Activated T-cell treated with anti-CD3 and anti-CD28 coated beads, Interleukin-2, amount 50 U/mL, for 4 hours (primary cell): ENCODE results near the gene ZNF326. TPM values are rescaled to one million over a fixed set of nuclear protein-coding genes. Genes with fewer than 3 reads are reported as not detected.
A peak's percentile ranks its signal among the peaks of the same experiment; 100 is the strongest.
"Not testable (repeated sequence)": the region's sequence is repeated elsewhere in the genome, so short reads cannot be mapped to it uniquely, and the experiment has no call there.

ENCODE experiments used
- ATAC-seq, 2 donors: fragments of 200-7000 bp; cut with Tn5 transposase; one replicate each; pipeline ENCODE4 v1.10.0; 2021
- DNase-seq: peaks from one replicate; pipeline ENCODE4 v3.0.0-alpha.2; 2020
- H3K27me3 Mint-ChIP-seq: one replicate; pipeline ENCODE4 v1.8.0; 2021; ENCODE audit warnings: low read depth, mixed read lengths
- H3K36me3 Mint-ChIP-seq: one replicate; pipeline ENCODE4 v1.8.0; 2022; ENCODE audit warnings: mixed read lengths; ENCODE audit not compliant: insufficient read depth
- H3K4me1 Mint-ChIP-seq: one replicate; pipeline ENCODE4 v1.8.0; 2021; ENCODE audit warnings: low read depth, mixed read lengths
- H3K4me3 Mint-ChIP-seq: one replicate; pipeline ENCODE4 v1.8.0; 2021; ENCODE audit warnings: mild to moderate bottlenecking, moderate library complexity, mixed read lengths
- H3K9me3 Mint-ChIP-seq: one replicate; pipeline ENCODE4 v1.8.0; 2021; ENCODE audit warnings: mixed read lengths
- total RNA-seq, 3 donors: library from RNA; stranded (reverse); gene quantifications; one replicate each; pipeline ENCODE4 v1.2.1, GENCODE V29; 2021

Gene ZNF326
- total RNA-seq, 3 donors from 2014 or later: 30.0 to 32.0 (median 31.2) TPM

- H3K9me3 Mint-ChIP-seq, ATAC-seq, H3K36me3 Mint-ChIP-seq, H3K4me1 Mint-ChIP-seq, DNase-seq, H3K4me3 Mint-ChIP-seq, H3K27me3 Mint-ChIP-seq: not testable (repeated sequence)
These were observed 12.1 kb upstream of the ZNF326 start for GRCh38 chr1:89982846-89983245.

GRCh38 chr1:89984564-89985116 is 10.3 kb upstream of the ZNF326 start:
- DNase-seq, H3K4me3 Mint-ChIP-seq, H3K4me1 Mint-ChIP-seq, H3K9me3 Mint-ChIP-seq, H3K36me3 Mint-ChIP-seq, ATAC-seq, H3K27me3 Mint-ChIP-seq: not testable (repeated sequence)

- DNase-seq (no peak), ATAC-seq (no peak)
- H3K27me3 Mint-ChIP-seq: no peaks in the 10 kb centered on the region
- H3K4me3 Mint-ChIP-seq: no peak overlapping the region
- H3K4me1 Mint-ChIP-seq: no peaks in the 10 kb centered on the region
- no peaks in the 10 kb centered on the region for H3K36me3 Mint-ChIP-seq
- no peaks in the 10 kb centered on the region for H3K9me3 Mint-ChIP-seq
These were observed 8.9 kb upstream of the ZNF326 start for GRCh38 chr1:89986020-89986419.

- H3K9me3 Mint-ChIP-seq: no peaks in the 10 kb centered on the region
- peaks cover 2% of the 10 kb centered on the region for H3K4me1 Mint-ChIP-seq
- peak; percentile 46 for DNase-seq
- no peaks in the 10 kb centered on the region for H3K36me3 Mint-ChIP-seq
- ATAC-seq: peak; percentile 85 to 88
- no peak overlapping the region for H3K4me3 Mint-ChIP-seq
- no peaks in the 10 kb centered on the region for H3K27me3 Mint-ChIP-seq
These were observed 7.6 kb upstream of the ZNF326 start for GRCh38 chr1:89987159-89987819.

- Mint-ChIP-seq H3K36me3 (no peaks in the 10 kb centered on the region), H3K4me1 (peaks cover 3% of the 10 kb centered on the region), H3K4me3 (no peak overlapping the region), H3K27me3 (no peaks in the 10 kb centered on the region), H3K9me3 (no peaks in the 10 kb centered on the region)
- ATAC-seq: no peak
- DNase-seq: no peak
These were observed 5.8 kb upstream of the ZNF326 start for GRCh38 chr1:89989099-89989498.

GRCh38 chr1:89989799-89990198 is 5.1 kb upstream of the ZNF326 start:
- Mint-ChIP-seq H3K27me3 (no peaks in the 10 kb centered on the region), H3K9me3 (no peaks in the 10 kb centered on the region), H3K4me3 (no peak overlapping the region), H3K36me3 (no peaks in the 10 kb centered on the region), H3K4me1 (peaks cover 4% of the 10 kb centered on the region)
- DNase-seq (no peak), ATAC-seq (no peak)

GRCh38 chr1:89990976-89991831 is 3.7 kb upstream of the ZNF326 start:
- Mint-ChIP-seq H3K9me3 (no peaks in the 10 kb centered on the region), H3K27me3 (no peaks in the 10 kb centered on the region), H3K4me3 (no peak overlapping the region), H3K4me1 (peaks cover 9% of the 10 kb centered on the region), H3K36me3 (no peaks in the 10 kb centered on the region)
- ATAC-seq: no peak
- no peak for DNase-seq

- H3K36me3 Mint-ChIP-seq: peaks cover 4% of the 10 kb centered on the region
- no peaks in the 10 kb centered on the region for H3K27me3 Mint-ChIP-seq
These were observed 1.4 kb upstream of the ZNF326 start for GRCh38 chr1:89993541-89993940.

GRCh38 chr1:89994231-89994804 is 592 bp upstream of the ZNF326 start:
- no peak for ATAC-seq
- peaks cover 7% of the 10 kb centered on the region for H3K36me3 Mint-ChIP-seq
- H3K9me3 Mint-ChIP-seq: no peaks in the 10 kb centered on the region
- DNase-seq: no peak
- H3K4me3 Mint-ChIP-seq: peak overlapping the region; percentile 97
- H3K4me1 Mint-ChIP-seq: peaks cover 36% of the 10 kb centered on the region
- H3K27me3 Mint-ChIP-seq: no peaks in the 10 kb centered on the region

More at GRCh38 chr1:89993541-89993940, 1.4 kb upstream of the ZNF326 start:
- DNase-seq (no peak), ATAC-seq (no peak)
- H3K4me1 Mint-ChIP-seq: peaks cover 31% of the 10 kb centered on the region
- peak overlapping the region; percentile 41 for H3K4me3 Mint-ChIP-seq
- H3K9me3 Mint-ChIP-seq: no peaks in the 10 kb centered on the region

- H3K9me3 Mint-ChIP-seq: no peaks in the 10 kb centered on the region
- H3K27me3 Mint-ChIP-seq: no peaks in the 10 kb centered on the region
- peaks cover 42% of the 10 kb centered on the region for H3K4me1 Mint-ChIP-seq
- H3K36me3 Mint-ChIP-seq: peaks cover 14% of the 10 kb centered on the region
- ATAC-seq (no peak), DNase-seq (no peak)
- peak overlapping the region; percentile 97 for H3K4me3 Mint-ChIP-seq
These were observed 914 bp downstream of the ZNF326 start for GRCh38 chr1:89995598-89996449.

GRCh38 chr1:89996450-89997110 is 1.7 kb downstream of the ZNF326 start:
- DNase-seq: no peak
- Mint-ChIP-seq H3K4me3 (peak overlapping the region; percentile 97), H3K27me3 (no peaks in the 10 kb centered on the region), H3K9me3 (no peaks in the 10 kb centered on the region), H3K36me3 (peaks cover 17% of the 10 kb centered on the region), H3K4me1 (peaks cover 43% of the 10 kb centered on the region)
- ATAC-seq: no peak

- peaks cover 43% of the 10 kb centered on the region for H3K4me1 Mint-ChIP-seq
- H3K9me3 Mint-ChIP-seq, ATAC-seq, H3K27me3 Mint-ChIP-seq, DNase-seq: not testable (repeated sequence)
- peak overlapping the region; percentile 50 for H3K4me3 Mint-ChIP-seq
- H3K36me3 Mint-ChIP-seq: peaks cover 17% of the 10 kb centered on the region
These were observed 2.2 kb downstream of the ZNF326 start for GRCh38 chr1:89997152-89997551.

GRCh38 chr1:89998306-89998705 is 3.4 kb downstream of the ZNF326 start:
- H3K4me1 Mint-ChIP-seq: peaks cover 44% of the 10 kb centered on the region
- H3K27me3 Mint-ChIP-seq: no peaks in the 10 kb centered on the region
- peaks cover 17% of the 10 kb centered on the region for H3K36me3 Mint-ChIP-seq
- no peak overlapping the region for H3K4me3 Mint-ChIP-seq
- no peak for DNase-seq
- ATAC-seq: no peak
- no peaks in the 10 kb centered on the region for H3K9me3 Mint-ChIP-seq
